Measurements from ENCODE around the gene CCNB2. TPM values are rescaled to one million over a fixed set of nuclear protein-coding genes. Genes with fewer than 3 reads are reported as not detected.
"Not testable (repeated sequence)": the region's sequence is repeated elsewhere in the genome, so short reads cannot be mapped to it uniquely, and the experiment has no call there.

Gene CCNB2
- total and polyA plus RNA-seq, 8 donors = 0.12 to 1.1 (median 0.28) TPM

GRCh38 chr15:59159210-59159609, 54.3 kb downstream of the CCNB2 start:
- Histone ChIP-seq H3K4me1 (no peaks in the 10 kb centered on the region), H3K27ac (no peak overlapping the region), H3K4me3 (no peak overlapping the region), H3K36me3 (peaks cover 0 to 20% (median 2%) of the 10 kb centered on the region in 3 donors), H3K27me3 (no peaks in the 10 kb centered on the region), H3K9me3 (no peaks in the 10 kb centered on the region)
- 92 to 95% methylated on average over 9 of the region's 9 CpGs for WGBS, 2 donors
- ATAC-seq (no peak), DNase-seq (peak in 1 of 6 donors; percentile 44), FAIRE-seq (no peak)
- intact Hi-C loops (cut with DNase I) = no loop called here
- no peak for TF ChIP-seq CTCF (IDR thresholded peaks at IDR 0.05)

- Histone ChIP-seq H3K4me1 (peaks cover 0 to 4% (median 4%) of the 10 kb centered on the region in 3 donors), H3K36me3 (peaks cover 0 to 20% (median 2%) of the 10 kb centered on the region in 3 donors), H3K27me3 (no peaks in the 10 kb centered on the region), H3K27ac (no peak overlapping the region), H3K4me3 (no peak overlapping the region), H3K9me3 (no peaks in the 10 kb centered on the region)
- no peak for FAIRE-seq
- intact Hi-C loops (cut with DNase I) = loop anchor here in 1 of 3 donors (10.0 kb wide), 1 partner anchor 334 kb away; no protein-coding TSS in a partner anchor
- peak in 1 of 6 donors; percentile 47 for DNase-seq
- no peak for TF ChIP-seq CTCF (IDR thresholded peaks at IDR 0.05)
- peak in 3 of 4 donors; percentile 45 to 75 (median 64) for ATAC-seq
- 89 to 90% methylated on average over 23 of the region's 23 CpGs for WGBS, 2 donors
These were observed 56.1 kb downstream of the CCNB2 start for GRCh38 chr15:59160880-59161593.

GRCh38 chr15:59162080-59162479, 57.1 kb downstream of the CCNB2 start:
- intact Hi-C loops (cut with DNase I) = loop anchor here in 1 of 3 donors (10.0 kb wide), 1 partner anchor 333 kb away; no protein-coding TSS in a partner anchor
- DNase-seq = peak in 1 of 6 donors; percentile 35
- not testable (repeated sequence) for H3K9me3 ChIP-seq, H3K27ac ChIP-seq, FAIRE-seq, ATAC-seq, H3K27me3 ChIP-seq, H3K4me3 ChIP-seq
- WGBS, 2 donors = 94 to 95% methylated on average over 8 of the region's 8 CpGs
- Histone ChIP-seq H3K4me1 (peaks cover 0 to 13% (median 6%) of the 10 kb centered on the region in 3 donors), H3K36me3 (peaks cover 0 to 20% (median 2%) of the 10 kb centered on the region in 3 donors)

- DNase-seq = peak in 3 of 6 donors; percentile 14 to 23 (median 21)
- FAIRE-seq = no peak
- Histone ChIP-seq H3K4me3 (no peak overlapping the region), H3K36me3 (peaks cover 0 to 4% (median 2%) of the 10 kb centered on the region in 3 donors), H3K4me1 (peaks cover 6 to 17% (median 13%) of the 10 kb centered on the region in 3 donors), H3K27me3 (no peaks in the 10 kb centered on the region), H3K9me3 (no peaks in the 10 kb centered on the region), H3K27ac (no peak overlapping the region)
- intact Hi-C loops (cut with DNase I) = loop anchor here in 1 of 3 donors (10.0 kb wide), 1 partner anchor 329 kb away; no protein-coding TSS in a partner anchor
- ATAC-seq = peak in 2 of 4 donors; percentile 60 to 69
- no peak for TF ChIP-seq CTCF (IDR thresholded peaks at IDR 0.05)
- WGBS, 2 donors = 50% methylated on average over 3 of the region's 3 CpGs
These were observed 60.8 kb downstream of the CCNB2 start for GRCh38 chr15:59165726-59166125.

- no peak for DNase-seq
- Histone ChIP-seq H3K9me3 (no peaks in the 10 kb centered on the region), H3K27me3 (no peaks in the 10 kb centered on the region), H3K36me3 (peaks cover 0 to 2% (median under 1%) of the 10 kb centered on the region in 3 donors), H3K27ac (no peak overlapping the region), H3K4me1 (peaks cover 6 to 19% (median 13%) of the 10 kb centered on the region in 3 donors), H3K4me3 (no peak overlapping the region)
- intact Hi-C loops (cut with DNase I) = loop anchor here in 1 of 3 donors (10.0 kb wide), 1 partner anchor 329 kb away; no protein-coding TSS in a partner anchor
- 38 to 40% methylated on average over 4 of the region's 4 CpGs for WGBS, 2 donors
- ATAC-seq = peak in 1 of 4 donors; percentile 14
- no peak for TF ChIP-seq CTCF (IDR thresholded peaks at IDR 0.05)
- no peak for FAIRE-seq
These were observed 61.2 kb downstream of the CCNB2 start for GRCh38 chr15:59166166-59166565.
